GM19324 (cell line): Measurements from ENCODE around the gene CCDC51.
A peak's percentile ranks its signal among the peaks of the same experiment; 100 is the strongest.
"Not testable (repeated sequence)": the region's sequence is repeated elsewhere in the genome, so short reads cannot be mapped to it uniquely, and the experiment has no call there.

ENCODE experiments used
- ATAC-seq: cut with Tn5 transposase; IDR thresholded peaks from one replicate; pipeline ENCODE4 v1.9.1; 2021; ENCODE audit warnings: mild to moderate bottlenecking, moderate library complexity; ENCODE audit not compliant: unreplicated experiment, low FRiP score

The CCDC51 gene

GRCh38 chr3:48439820-48440589 is at the start of gene CCDC51, which contains the start of gene TMA7:
CCDC51 (minus strand) TSS chr3:48440119; CDS start chr3:48435128, 4,991 bp downstream.
TMA7 (plus strand) TSS chr3:48440257; CDS start chr3:48440297, 40 bp downstream.
- peak; percentile 98 for ATAC-seq

GRCh38 chr3:48486952-48487351 is 47.0 kb upstream of the CCDC51 start:
- ATAC-seq = no peak

GRCh38 chr3:48482822-48483221 is 42.9 kb upstream of the CCDC51 start:
- ATAC-seq = not testable (repeated sequence)

GRCh38 chr3:48480891-48481290 is 41.0 kb upstream of the CCDC51 start:
- not testable (repeated sequence) for ATAC-seq

- no peak for ATAC-seq
These were observed 39.0 kb upstream of the CCDC51 start for GRCh38 chr3:48478626-48479555.

- ATAC-seq = no peak
These were observed 38.1 kb upstream of the CCDC51 start for GRCh38 chr3:48477959-48478520.

GRCh38 chr3:48476426-48477053 is 36.6 kb upstream of the CCDC51 start:
- ATAC-seq = no peak

- no peak for ATAC-seq
These were observed 35.3 kb upstream of the CCDC51 start for GRCh38 chr3:48475188-48475587.

- ATAC-seq = no peak
These were observed 34.7 kb upstream of the CCDC51 start for GRCh38 chr3:48474619-48475018.

- ATAC-seq = not testable (repeated sequence)
These were observed 34.1 kb upstream of the CCDC51 start for GRCh38 chr3:48474031-48474430.

- no peak for ATAC-seq
These were observed 33.7 kb upstream of the CCDC51 start for GRCh38 chr3:48473617-48473952.

- ATAC-seq = peak; percentile 87
These were observed 33.2 kb upstream of the CCDC51 start for GRCh38 chr3:48472923-48473616.

- ATAC-seq = peak; percentile 9
These were observed 32.7 kb upstream of the CCDC51 start for GRCh38 chr3:48472673-48472922.

GRCh38 chr3:48470286-48470685 is 30.4 kb upstream of the CCDC51 start:
- ATAC-seq = no peak

GRCh38 chr3:48469046-48469915 is 29.4 kb upstream of the CCDC51 start:
- no peak for ATAC-seq

GRCh38 chr3:48468329-48468731 is 28.4 kb upstream of the CCDC51 start:
- ATAC-seq = no peak

- ATAC-seq = no peak
These were observed 27.8 kb upstream of the CCDC51 start for GRCh38 chr3:48467473-48468267.

- no peak for ATAC-seq
These were observed 27.2 kb upstream of the CCDC51 start for GRCh38 chr3:48467110-48467454.
